ENCODE measurements around the gene RALB.
"Not testable (repeated sequence)": the region's sequence is repeated elsewhere in the genome, so short reads cannot be mapped to it uniquely, and the experiment has no call there.

RALB gene

DNA sequence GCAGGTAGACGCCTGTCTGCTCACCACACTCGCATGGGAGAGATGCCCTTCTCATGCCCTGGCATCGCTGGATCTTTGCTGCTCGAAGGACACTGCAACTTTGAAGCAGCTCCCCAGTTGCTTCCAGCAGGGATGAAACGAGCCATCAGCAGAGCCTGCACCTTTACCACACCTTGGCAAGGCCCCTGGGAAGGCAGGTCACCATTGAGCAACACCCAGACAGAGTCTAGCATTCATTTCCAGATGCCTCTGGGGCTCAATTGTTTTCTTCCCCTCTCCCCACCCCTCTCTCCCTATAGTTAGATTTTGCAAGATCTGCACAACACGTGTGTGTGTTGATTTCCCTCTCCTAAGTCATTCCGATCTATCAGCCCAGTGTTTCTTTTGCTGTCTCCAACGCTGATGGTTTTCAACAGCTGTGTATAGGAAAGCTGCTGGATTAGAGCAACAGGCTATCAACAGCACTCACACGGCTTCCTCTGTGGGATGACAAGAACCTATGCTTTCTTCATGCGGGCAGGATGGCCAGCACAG is 67.7 kb downstream of the RALB start:
- Histone ChIP-seq H3K4me1 (ENCODE audit: control insufficient read depth, insufficient read depth, low read length) (no peaks in the 10 kb centered on the region), H3K36me3 (ENCODE audit: control insufficient read depth, insufficient read depth, low read length) (no peaks in the 10 kb centered on the region), H3K27ac (ENCODE audit: low read depth, low read length) (no peak overlapping the region), H3K9ac (ENCODE audit: low read length) (no peak overlapping the region), H3K27me3 (ENCODE audit: control insufficient read depth, insufficient read depth, low read length) (no peaks in the 10 kb centered on the region), H3K4me3 (ENCODE audit: low read length) (no peak overlapping the region)

DNA sequence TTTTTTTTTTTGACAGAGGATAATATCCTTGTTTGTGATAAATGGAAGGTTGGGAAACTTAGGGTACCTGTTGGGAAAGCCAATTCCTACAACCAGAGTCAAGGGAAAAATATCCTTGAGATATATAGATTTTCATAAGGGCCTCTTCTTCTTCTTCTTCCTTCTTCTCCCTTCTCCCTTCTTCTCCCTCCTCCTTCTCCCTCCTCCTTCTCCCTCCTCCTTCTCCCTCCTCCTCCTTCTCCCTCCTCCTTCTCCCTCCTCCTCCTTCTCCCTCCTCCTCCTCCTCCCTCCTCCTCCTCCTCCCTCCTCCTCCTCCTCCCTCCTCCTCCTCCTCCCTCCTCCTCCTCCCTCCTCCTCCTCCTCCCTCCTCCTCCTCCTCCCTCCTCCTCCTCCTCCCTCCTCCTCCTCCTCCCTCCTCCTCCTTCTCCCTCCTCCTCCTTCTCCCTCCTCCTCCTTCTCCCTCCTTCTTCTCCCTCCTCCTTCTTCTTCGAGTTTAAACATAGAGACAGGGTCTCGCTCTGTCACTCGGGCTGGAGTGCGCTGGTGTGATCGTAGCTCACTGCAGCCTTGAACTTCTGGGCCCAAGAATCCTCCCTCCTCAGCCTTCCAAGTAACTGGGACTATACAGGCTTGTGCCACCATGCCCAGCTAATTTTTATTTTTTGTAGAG is 68.4 kb downstream of the RALB start:
- not testable (repeated sequence) for H3K36me3 ChIP-seq (ENCODE audit: control insufficient read depth, insufficient read depth, low read length); H3K9ac ChIP-seq (ENCODE audit: low read length); H3K4me1 ChIP-seq (ENCODE audit: control insufficient read depth, insufficient read depth, low read length); H3K4me3 ChIP-seq (ENCODE audit: low read length); H3K27ac ChIP-seq (ENCODE audit: low read depth, low read length); H3K27me3 ChIP-seq (ENCODE audit: control insufficient read depth, insufficient read depth, low read length)

GRCh38 chr2:120321721-120322284 is 69.2 kb downstream of the RALB start:
- H3K27me3 ChIP-seq (ENCODE audit: control insufficient read depth, insufficient read depth, low read length): peaks cover 2% of the 10 kb centered on the region
- H3K27ac ChIP-seq (ENCODE audit: low read depth, low read length): no peak overlapping the region
- H3K9ac ChIP-seq (ENCODE audit: low read length): no peak overlapping the region
- H3K4me3 ChIP-seq (ENCODE audit: low read length): no peak overlapping the region
- no peaks in the 10 kb centered on the region for H3K4me1 ChIP-seq (ENCODE audit: control insufficient read depth, insufficient read depth, low read length)
- H3K36me3 ChIP-seq (ENCODE audit: control insufficient read depth, insufficient read depth, low read length): no peaks in the 10 kb centered on the region

DNA sequence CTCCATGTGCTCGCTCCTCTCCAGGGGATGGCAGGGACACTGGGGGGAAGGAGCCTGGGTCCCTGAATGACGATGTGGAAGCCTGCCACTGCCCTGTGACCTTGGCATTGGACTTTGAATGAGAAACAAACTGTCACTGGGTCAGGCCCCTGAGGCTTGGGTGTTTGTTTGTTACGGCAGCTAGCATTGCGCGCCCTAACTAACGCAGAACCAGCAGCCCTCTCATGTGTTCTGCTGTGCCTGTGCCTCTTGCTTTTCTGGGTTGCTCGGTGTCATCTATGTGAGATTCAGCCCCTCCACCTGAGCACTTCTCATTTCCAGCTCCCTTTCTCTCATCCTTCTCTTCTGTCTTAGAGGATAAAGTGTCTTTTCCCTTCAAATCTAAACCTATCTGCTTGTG is 69.7 kb downstream of the RALB start:
- peaks cover 2% of the 10 kb centered on the region for H3K27me3 ChIP-seq (ENCODE audit: control insufficient read depth, insufficient read depth, low read length)
- no peak overlapping the region for H3K27ac ChIP-seq (ENCODE audit: low read depth, low read length)

GRCh38 chr2:120323214-120323613 is 70.6 kb downstream of the RALB start:
- Histone ChIP-seq H3K9ac (ENCODE audit: low read length) (no peak overlapping the region), H3K36me3 (ENCODE audit: control insufficient read depth, insufficient read depth, low read length) (no peaks in the 10 kb centered on the region), H3K27me3 (ENCODE audit: control insufficient read depth, insufficient read depth, low read length) (peaks cover 2% of the 10 kb centered on the region), H3K4me1 (ENCODE audit: control insufficient read depth, insufficient read depth, low read length) (no peaks in the 10 kb centered on the region), H3K4me3 (ENCODE audit: low read length) (no peak overlapping the region), H3K27ac (ENCODE audit: low read depth, low read length) (no peak overlapping the region)

More for the DNA sequence above, 69.7 kb downstream of the RALB start:
- Histone ChIP-seq H3K36me3 (ENCODE audit: control insufficient read depth, insufficient read depth, low read length) (no peaks in the 10 kb centered on the region), H3K4me1 (ENCODE audit: control insufficient read depth, insufficient read depth, low read length) (no peaks in the 10 kb centered on the region), H3K9ac (ENCODE audit: low read length) (no peak overlapping the region), H3K4me3 (ENCODE audit: low read length) (no peak overlapping the region)

DNA sequence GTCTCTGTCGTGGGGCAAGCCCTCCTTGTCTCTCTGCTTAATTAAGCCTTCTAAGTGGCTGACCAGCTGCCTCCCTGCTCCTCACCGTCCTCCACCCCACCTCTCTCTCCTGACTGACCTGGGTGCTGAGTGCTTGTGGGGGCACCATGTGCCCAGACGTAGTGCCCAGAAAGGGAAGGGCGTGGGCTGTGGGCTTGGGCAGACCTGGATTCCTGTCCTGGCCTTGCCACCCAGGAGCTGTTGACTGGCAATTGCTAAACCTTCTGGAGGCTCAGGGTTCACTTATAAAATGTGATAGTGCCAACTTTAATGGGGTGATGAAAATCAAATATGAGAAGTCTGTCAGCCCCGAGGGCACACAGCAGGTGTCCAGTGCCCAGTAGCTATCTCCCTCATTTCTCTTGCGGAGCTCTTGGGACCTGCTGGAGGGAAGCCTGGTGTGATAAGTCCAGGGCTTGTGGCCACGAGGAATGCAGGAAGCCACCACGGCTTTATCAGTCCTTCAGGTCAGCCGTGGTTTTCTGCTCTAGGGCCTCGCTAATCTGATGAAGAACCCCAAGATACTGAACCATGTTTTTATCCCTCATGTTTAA is 71.3 kb downstream of the RALB start:
- Histone ChIP-seq H3K27ac (ENCODE audit: low read depth, low read length) (no peak overlapping the region), H3K36me3 (ENCODE audit: control insufficient read depth, insufficient read depth, low read length) (no peaks in the 10 kb centered on the region), H3K27me3 (ENCODE audit: control insufficient read depth, insufficient read depth, low read length) (peaks cover 2% of the 10 kb centered on the region), H3K4me3 (ENCODE audit: low read length) (no peak overlapping the region), H3K9ac (ENCODE audit: low read length) (no peak overlapping the region), H3K4me1 (ENCODE audit: control insufficient read depth, insufficient read depth, low read length) (no peaks in the 10 kb centered on the region)

- no peak overlapping the region for H3K9ac ChIP-seq (ENCODE audit: low read length)
- peaks cover 2% of the 10 kb centered on the region for H3K27me3 ChIP-seq (ENCODE audit: control insufficient read depth, insufficient read depth, low read length)
- H3K4me1 ChIP-seq (ENCODE audit: control insufficient read depth, insufficient read depth, low read length): no peaks in the 10 kb centered on the region
- no peak overlapping the region for H3K27ac ChIP-seq (ENCODE audit: low read depth, low read length)
- H3K36me3 ChIP-seq (ENCODE audit: control insufficient read depth, insufficient read depth, low read length): no peaks in the 10 kb centered on the region
- H3K4me3 ChIP-seq (ENCODE audit: low read length): no peak overlapping the region
Measured at GRCh38 chr2:120324933-120325332, 72.3 kb downstream of the RALB start.

- no peaks in the 10 kb centered on the region for H3K4me1 ChIP-seq (ENCODE audit: control insufficient read depth, insufficient read depth, low read length)
- no peak overlapping the region for H3K9ac ChIP-seq (ENCODE audit: low read length)
- no peaks in the 10 kb centered on the region for H3K36me3 ChIP-seq (ENCODE audit: control insufficient read depth, insufficient read depth, low read length)
- H3K27me3 ChIP-seq (ENCODE audit: control insufficient read depth, insufficient read depth, low read length): peaks cover 2% of the 10 kb centered on the region
- no peak overlapping the region for H3K27ac ChIP-seq (ENCODE audit: low read depth, low read length)
- no peak overlapping the region for H3K4me3 ChIP-seq (ENCODE audit: low read length)
Measured at GRCh38 chr2:120326066-120326465, 73.4 kb downstream of the RALB start.

DNA sequence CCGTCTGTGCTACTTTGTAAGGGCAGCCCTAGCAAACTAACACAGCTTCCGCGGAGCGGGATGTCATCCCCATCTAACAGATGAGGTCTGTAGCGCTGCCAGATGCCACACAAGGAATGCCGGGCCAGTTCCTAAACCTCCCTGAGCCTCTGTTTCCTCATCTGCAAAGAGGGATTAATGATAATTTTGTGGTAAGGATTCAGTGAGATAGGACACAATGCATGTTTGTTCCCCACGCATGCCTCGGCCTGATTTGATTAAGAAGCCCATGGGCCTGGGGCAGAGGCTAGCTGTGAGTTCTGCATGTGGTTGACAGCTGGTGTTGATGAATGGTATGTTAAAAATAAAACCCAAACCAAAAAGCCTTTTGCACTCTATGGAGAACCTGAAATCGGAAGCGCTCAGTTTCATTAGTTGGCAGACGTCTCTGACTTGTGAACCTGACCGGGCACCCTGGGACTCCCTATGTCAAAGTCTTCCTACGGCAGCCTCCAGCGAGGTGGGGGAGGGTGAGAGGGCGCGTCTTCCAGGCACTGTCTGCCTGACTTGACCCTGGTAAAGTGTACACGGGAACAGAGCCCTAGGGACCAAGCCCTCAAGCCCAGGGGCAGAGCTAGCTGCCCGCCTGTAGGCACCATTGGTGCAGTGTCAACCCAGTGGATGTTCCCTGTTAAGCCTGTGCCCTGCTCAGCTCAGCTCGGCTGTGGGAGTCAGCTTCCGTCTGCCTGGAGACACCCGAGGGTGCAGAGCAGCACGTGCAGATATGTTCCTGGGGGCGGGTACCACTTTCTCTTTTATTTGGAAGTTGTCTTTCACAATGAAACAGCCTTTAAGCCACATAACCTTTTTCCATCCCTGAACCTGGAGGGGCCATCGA is 78.5 kb downstream of the RALB start:
- H3K4me3 ChIP-seq (ENCODE audit: low read length): no peak overlapping the region

DNA sequence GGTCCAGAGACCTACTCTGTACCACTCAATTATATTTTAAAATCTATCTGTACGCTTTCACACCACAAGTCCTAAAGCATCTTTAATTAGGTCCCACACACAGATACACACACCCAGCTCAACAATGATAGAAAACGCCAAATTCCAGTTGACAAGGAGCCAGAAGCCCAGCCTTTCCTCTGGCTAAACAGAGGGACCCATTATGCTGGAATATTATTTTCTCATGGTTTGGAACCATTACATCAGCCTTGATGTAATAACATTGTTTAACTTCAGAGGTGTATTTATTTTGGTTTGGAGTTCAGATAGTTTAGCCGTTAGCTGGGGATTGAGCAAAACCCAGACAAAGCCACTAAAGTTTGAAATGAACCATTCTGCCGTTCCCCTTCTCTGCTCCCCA is 79.3 kb downstream of the RALB start:
- H3K4me1 ChIP-seq (ENCODE audit: control insufficient read depth, insufficient read depth, low read length): no peaks in the 10 kb centered on the region
- no peak overlapping the region for H3K4me3 ChIP-seq (ENCODE audit: low read length)
- no peaks in the 10 kb centered on the region for H3K36me3 ChIP-seq (ENCODE audit: control insufficient read depth, insufficient read depth, low read length)
- no peak overlapping the region for H3K27ac ChIP-seq (ENCODE audit: low read depth, low read length)
- no peaks in the 10 kb centered on the region for H3K27me3 ChIP-seq (ENCODE audit: control insufficient read depth, insufficient read depth, low read length)
- no peak overlapping the region for H3K9ac ChIP-seq (ENCODE audit: low read length)

More for the DNA sequence above, 78.5 kb downstream of the RALB start:
- H3K27ac ChIP-seq (ENCODE audit: low read depth, low read length): no peak overlapping the region
- no peak overlapping the region for H3K9ac ChIP-seq (ENCODE audit: low read length)
- H3K36me3 ChIP-seq (ENCODE audit: control insufficient read depth, insufficient read depth, low read length): no peaks in the 10 kb centered on the region
- H3K27me3 ChIP-seq (ENCODE audit: control insufficient read depth, insufficient read depth, low read length): peaks cover 2% of the 10 kb centered on the region
- no peaks in the 10 kb centered on the region for H3K4me1 ChIP-seq (ENCODE audit: control insufficient read depth, insufficient read depth, low read length)

DNA sequence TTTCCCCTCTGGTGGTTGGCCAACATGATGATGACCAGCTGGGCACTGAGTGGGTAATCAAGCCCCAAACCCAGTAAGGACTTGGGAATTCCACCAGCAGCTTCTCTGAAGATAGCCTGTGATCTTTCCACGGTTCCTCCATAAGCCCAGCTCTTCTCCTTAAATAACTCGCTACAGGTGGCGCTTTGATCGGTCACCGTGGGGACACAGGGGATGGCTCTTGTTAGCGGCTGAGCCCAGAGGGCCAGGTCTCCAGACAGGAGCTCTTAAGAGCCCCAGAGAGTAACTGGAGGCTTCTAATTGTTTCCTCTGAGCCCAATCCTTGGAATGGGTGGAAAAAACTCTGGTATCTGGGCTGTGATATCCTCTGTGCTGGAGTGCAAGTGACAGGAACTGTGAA is 79.7 kb downstream of the RALB start:
- Histone ChIP-seq H3K27ac (ENCODE audit: low read depth, low read length) (no peak overlapping the region), H3K27me3 (ENCODE audit: control insufficient read depth, insufficient read depth, low read length) (no peaks in the 10 kb centered on the region), H3K4me1 (ENCODE audit: control insufficient read depth, insufficient read depth, low read length) (no peaks in the 10 kb centered on the region), H3K9ac (ENCODE audit: low read length) (no peak overlapping the region), H3K36me3 (ENCODE audit: control insufficient read depth, insufficient read depth, low read length) (no peaks in the 10 kb centered on the region), H3K4me3 (ENCODE audit: low read length) (no peak overlapping the region)

- no peak overlapping the region for H3K9ac ChIP-seq (ENCODE audit: low read length)
- H3K27ac ChIP-seq (ENCODE audit: low read depth, low read length): no peak overlapping the region
- H3K27me3 ChIP-seq (ENCODE audit: control insufficient read depth, insufficient read depth, low read length): no peaks in the 10 kb centered on the region
- H3K36me3 ChIP-seq (ENCODE audit: control insufficient read depth, insufficient read depth, low read length): no peaks in the 10 kb centered on the region
- H3K4me1 ChIP-seq (ENCODE audit: control insufficient read depth, insufficient read depth, low read length): no peaks in the 10 kb centered on the region
- H3K4me3 ChIP-seq (ENCODE audit: low read length): no peak overlapping the region
Measured at GRCh38 chr2:120334068-120334467, 81.4 kb downstream of the RALB start.
